Measurements from ENCODE around the gene TIGD2.

Gene TIGD2

GRCh38 chr4:89110986-89111832 is at the start of gene TIGD2:
TSS of gene TIGD2 (plus strand) at chr4:89111533. CDS start at chr4:89112975, 1,442 bp downstream.
- DNase-seq (ENCODE audit: low read depth) = peak; percentile 76

GRCh38 chr4:89064848-89065247 is 46.5 kb upstream of the TIGD2 start:
- peak; percentile 66 for DNase-seq (ENCODE audit: low read depth)

GRCh38 chr4:89067417-89067816 is 43.9 kb upstream of the TIGD2 start:
- DNase-seq (ENCODE audit: low read depth) = no peak

- DNase-seq (ENCODE audit: low read depth) = no peak
These were observed 41.9 kb upstream of the TIGD2 start for GRCh38 chr4:89069481-89069880.

GRCh38 chr4:89070041-89070440 is 41.3 kb upstream of the TIGD2 start:
- no peak for DNase-seq (ENCODE audit: low read depth)

GRCh38 chr4:89071311-89071710 is 40.0 kb upstream of the TIGD2 start:
- DNase-seq (ENCODE audit: low read depth) = no peak

- DNase-seq (ENCODE audit: low read depth) = no peak
These were observed 38.4 kb upstream of the TIGD2 start for GRCh38 chr4:89072921-89073320.

- DNase-seq (ENCODE audit: low read depth) = peak; percentile 40
These were observed 33.6 kb upstream of the TIGD2 start for GRCh38 chr4:89077761-89078160.

- no peak for DNase-seq (ENCODE audit: low read depth)
These were observed 33.0 kb upstream of the TIGD2 start for GRCh38 chr4:89078300-89078699.

GRCh38 chr4:89099034-89099433 is 12.3 kb upstream of the TIGD2 start:
- DNase-seq (ENCODE audit: low read depth) = peak; percentile 36

- no peak for DNase-seq (ENCODE audit: low read depth)
These were observed 11.9 kb upstream of the TIGD2 start for GRCh38 chr4:89099471-89099870.

- DNase-seq (ENCODE audit: low read depth) = no peak
These were observed 10.5 kb upstream of the TIGD2 start for GRCh38 chr4:89100853-89101252.

- DNase-seq (ENCODE audit: low read depth) = no peak
These were observed 9.8 kb upstream of the TIGD2 start for GRCh38 chr4:89101256-89102161.

- DNase-seq (ENCODE audit: low read depth) = no peak
These were observed 5.6 kb upstream of the TIGD2 start for GRCh38 chr4:89105726-89106125.

GRCh38 chr4:89108091-89108490 is 3.2 kb upstream of the TIGD2 start:
- DNase-seq (ENCODE audit: low read depth) = no peak

GRCh38 chr4:89109841-89110540 is 1.3 kb upstream of the TIGD2 start:
- no peak for DNase-seq (ENCODE audit: low read depth)

- no peak for DNase-seq (ENCODE audit: low read depth)
These were observed 770 bp upstream of the TIGD2 start for GRCh38 chr4:89110541-89110985.

- DNase-seq (ENCODE audit: low read depth) = peak; percentile 98
These were observed 665 bp downstream of the TIGD2 start for GRCh38 chr4:89111833-89112563.

GRCh38 chr4:89113415-89113814 is 2.1 kb downstream of the TIGD2 start:
- no peak for DNase-seq (ENCODE audit: low read depth)

GRCh38 chr4:89114100-89114499 is 2.8 kb downstream of the TIGD2 start:
- no peak for DNase-seq (ENCODE audit: low read depth)

GRCh38 chr4:89117115-89117514 is 5.8 kb downstream of the TIGD2 start:
- DNase-seq (ENCODE audit: low read depth) = no peak

GRCh38 chr4:89119166-89119565 is 7.8 kb downstream of the TIGD2 start:
- peak; percentile 73 for DNase-seq (ENCODE audit: low read depth)

Measured in amniotic epithelial cell (primary cell).